ENCODE data around the gene CDSN. TPM values are rescaled to one million over a fixed set of nuclear protein-coding genes. Genes with fewer than 3 reads are reported as not detected.

Gene CDSN
- total and polyA plus RNA-seq, 2 of the 4 experiments (the other 2 are of a cell fraction), result not detected

- peak overlapping the region; percentile 0; the same call in 1 of the 2 replicates for H2BK20ac ChIP-seq (ENCODE audit: low read depth, low read length)
- H3K14ac ChIP-seq (replicated peaks; ENCODE audit: low read depth, low read length), result no peak overlapping the region
- ATAC-seq (ENCODE audit: low read depth), result peak; percentile 22
- H3K36me3 ChIP-seq (ENCODE audit: control insufficient read depth, insufficient read depth, low read length), result no peaks in the 10 kb centered on the region
- H2AFZ ChIP-seq (replicated peaks; ENCODE audit: low read length, poor library complexity), result peak overlapping the region; percentile 17
- H4K20me1 ChIP-seq (ENCODE audit: insufficient read depth, low read length), result 0 out of 2 replicates have a peak, but pooled peaks cover 3% of the 10 kb centered on the region
- H3K4me1 ChIP-seq (ENCODE audit: control insufficient read depth, insufficient read depth, low read length), result peaks cover 13% of the 10 kb centered on the region
- dilution Hi-C loops (cut with HindIII; ENCODE audit: low sequenced_read_pairs, unreplicated experiment), result no loop called here
- H3K9ac ChIP-seq (ENCODE audit: low read depth, low read length), result no peak overlapping the region
- no peak overlapping the region for H2BK15ac ChIP-seq (ENCODE audit: low read depth, low read length)
- peak overlapping the region; percentile 6 for H2AK9ac ChIP-seq (replicated peaks; ENCODE audit: low read depth, low read length, poor library complexity)
- no peak overlapping the region for H4K5ac ChIP-seq (ENCODE audit: low read depth, low read length)
- no peak overlapping the region for H3K18ac ChIP-seq (ENCODE audit: low read depth, low read length)
- in situ Hi-C loops (cut with MboI; ENCODE audit: low sequenced_read_pairs), result loop anchor here (25.0 kb wide), 1 partner anchor 597 kb away; the partner anchor contains the start of gene HLA-E
- H3K9me3 ChIP-seq (ENCODE audit: control insufficient read depth, insufficient read depth, low read length), result peaks cover 2% of the 10 kb centered on the region; the same call in 1 of the 2 replicates
- DNase-seq, result peak; percentile 92
- H3K27ac ChIP-seq (ENCODE audit: insufficient read depth, low read length), result no peak overlapping the region
- 29% methylated on average over 2 of the region's 8 CpGs; no CpG with 5 or more reads in 1 of the 2 experiments for WGBS, 2 experiments (ENCODE audit: extremely low coverage in 2 of 2, insufficient read length in 1 of 2)
- no peaks in the 10 kb centered on the region; the same call in 1 of the 2 replicates for H3K27me3 ChIP-seq (ENCODE audit: control insufficient read depth, insufficient read depth, low read length)
- no peak overlapping the region for H3K23ac ChIP-seq (ENCODE audit: low read depth, low read length)
- no peak overlapping the region; the same call in 1 of the 2 replicates for H2AK5ac ChIP-seq (ENCODE audit: low read depth, low read length)
- POLR2A ChIA-PET (ENCODE audit: unreplicated experiment), result no interaction called here
- no peak overlapping the region for H2BK5ac ChIP-seq (ENCODE audit: low read depth, low read length, poor library complexity, severe bottlenecking)
- H3K4me3 ChIP-seq (ENCODE audit: insufficient read depth, low read depth, low read length), result no peak overlapping the region
- H3K4ac ChIP-seq (ENCODE audit: low read depth, low read length), result no peak overlapping the region; the same call in 1 of the 2 replicates
- no peak overlapping the region for H3K4me2 ChIP-seq (ENCODE audit: low read depth, low read length)
- TF ChIP-seq CTCF (conservative IDR thresholded peaks at IDR 0.05; ENCODE audit: low read depth, low read length) (peak; percentile 39), NFE2L2 (IDR thresholded peaks at IDR 0.05; ENCODE audit: low read depth, low read length) (no peak), BHLHE40 (IDR thresholded peaks at IDR 0.05; ENCODE audit: low read depth, low read length) (no peak), POLR2A (IDR thresholded peaks at IDR 0.05; ENCODE audit: low read depth, low read length) (no peak), CEBPB (IDR thresholded peaks at IDR 0.05; ENCODE audit: low read depth, low read length) (peak; percentile 39; the same call in 1 of the 2 replicates), ELK1 (IDR thresholded peaks at IDR 0.05; ENCODE audit: borderline replicate concordance, low read depth, low read length) (no peak), RCOR1 (IDR thresholded peaks at IDR 0.05; ENCODE audit: insufficient replicate concordance, low read length) (no peak), FOS (IDR thresholded peaks at IDR 0.05; ENCODE audit: low read depth, low read length) (no peak), RFX5 (IDR thresholded peaks at IDR 0.05; ENCODE audit: low read depth, low read length) (no peak), RAD21 (IDR thresholded peaks at IDR 0.05; ENCODE audit: low read length) (no peak), CHD1 (IDR thresholded peaks at IDR 0.05; ENCODE audit: low read depth, low read length) (no peak), MAZ (IDR thresholded peaks at IDR 0.05; ENCODE audit: borderline replicate concordance, low read depth, low read length) (no peak)
- H4K8ac ChIP-seq (ENCODE audit: low read depth in 2 of 2, low read length in 2 of 2), result peak overlapping the region in 1 of 2 experiments; percentile 60; a peak in 1 of 4 replicates
- no TSS peak for BruUV-seq (replicated peaks)
- no peak overlapping the region for H4K91ac ChIP-seq (ENCODE audit: insufficient read depth, low read depth, low read length)
- H3K79me1 ChIP-seq (ENCODE audit: low read depth in 1 of 2, low read length in 2 of 2), result no peaks in the 10 kb centered on the region
- H2BK120ac ChIP-seq (ENCODE audit: low read depth, low read length), result no peak overlapping the region
- intact Hi-C loops (cut with micrococcal nuclease), result no loop called here
- peaks cover 4% of the 10 kb centered on the region; the same call in 1 of the 2 replicates for H3K9me1 ChIP-seq (ENCODE audit: insufficient read depth, low read length)
- CTCF ChIA-PET, result interaction anchor here (0.6 to 1.3 kb wide), 3 partner anchors 11 to 53 kb away, joined by 3 to 7 read pairs (median 4); no protein-coding TSS in a partner anchor
- H3K56ac ChIP-seq (ENCODE audit: extremely low read depth, insufficient read depth, low read length), result no peak overlapping the region
Observed at GRCh38 chr6:31083742-31084354, 36.4 kb downstream of the CDSN start.
